Stimulated activated CD8-positive, alpha-beta memory T cell treated with anti-CD3 and anti-CD28 coated beads, Interleukin-15, amount 100 ng/mL, for 1 hour (primary cell): ENCODE data around the gene B4GALNT4.
"Not testable (repeated sequence)": the region's sequence is repeated elsewhere in the genome, so short reads cannot be mapped to it uniquely, and the experiment has no call there.

Experiments used
- DNase-seq: peaks from one replicate; pipeline ENCODE4 v3.0.0-alpha.2; 2020; ENCODE audit warnings: low read depth

B4GALNT4 gene

DNA sequence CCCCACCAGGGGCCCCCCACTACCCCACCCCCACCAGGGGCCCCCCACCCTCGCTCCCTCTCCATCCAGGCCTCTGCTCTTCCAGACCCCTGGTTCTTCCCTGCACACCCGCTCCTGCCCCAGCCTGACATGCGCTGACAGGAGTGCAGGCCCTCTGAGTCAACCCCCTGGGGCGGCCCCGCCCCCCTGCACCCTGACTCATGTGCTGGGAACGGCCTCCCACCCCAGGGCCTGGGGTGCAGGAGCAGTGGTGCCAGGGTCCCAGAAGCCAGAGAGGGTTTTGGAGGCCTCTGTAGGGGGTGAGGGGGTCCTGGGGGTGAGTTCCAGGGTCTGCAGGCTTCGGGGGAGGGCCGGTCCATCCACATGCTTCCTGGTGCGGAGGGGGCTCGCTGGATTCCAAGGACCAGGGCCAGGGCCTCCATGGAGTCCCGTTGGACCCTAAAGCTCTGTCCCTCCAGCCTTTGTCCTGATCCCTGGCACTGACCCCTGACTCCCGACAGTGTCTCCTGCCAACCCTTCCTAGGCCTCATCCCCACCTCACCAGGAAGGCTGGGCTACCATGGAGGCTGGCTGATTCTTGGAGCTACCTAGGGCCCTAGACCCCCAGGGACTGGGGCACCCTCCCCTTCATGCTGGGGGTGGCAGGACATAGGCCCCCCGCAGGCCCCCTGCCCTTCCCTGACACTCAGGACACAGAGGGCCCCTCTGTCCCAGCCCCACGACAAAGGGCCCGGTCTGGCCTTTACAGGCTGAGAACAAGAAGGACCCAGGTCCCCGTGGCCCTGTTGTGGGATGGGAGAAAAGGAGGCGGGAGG, 24.1 kb downstream of the B4GALNT4 start:
- no peak for DNase-seq

DNA sequence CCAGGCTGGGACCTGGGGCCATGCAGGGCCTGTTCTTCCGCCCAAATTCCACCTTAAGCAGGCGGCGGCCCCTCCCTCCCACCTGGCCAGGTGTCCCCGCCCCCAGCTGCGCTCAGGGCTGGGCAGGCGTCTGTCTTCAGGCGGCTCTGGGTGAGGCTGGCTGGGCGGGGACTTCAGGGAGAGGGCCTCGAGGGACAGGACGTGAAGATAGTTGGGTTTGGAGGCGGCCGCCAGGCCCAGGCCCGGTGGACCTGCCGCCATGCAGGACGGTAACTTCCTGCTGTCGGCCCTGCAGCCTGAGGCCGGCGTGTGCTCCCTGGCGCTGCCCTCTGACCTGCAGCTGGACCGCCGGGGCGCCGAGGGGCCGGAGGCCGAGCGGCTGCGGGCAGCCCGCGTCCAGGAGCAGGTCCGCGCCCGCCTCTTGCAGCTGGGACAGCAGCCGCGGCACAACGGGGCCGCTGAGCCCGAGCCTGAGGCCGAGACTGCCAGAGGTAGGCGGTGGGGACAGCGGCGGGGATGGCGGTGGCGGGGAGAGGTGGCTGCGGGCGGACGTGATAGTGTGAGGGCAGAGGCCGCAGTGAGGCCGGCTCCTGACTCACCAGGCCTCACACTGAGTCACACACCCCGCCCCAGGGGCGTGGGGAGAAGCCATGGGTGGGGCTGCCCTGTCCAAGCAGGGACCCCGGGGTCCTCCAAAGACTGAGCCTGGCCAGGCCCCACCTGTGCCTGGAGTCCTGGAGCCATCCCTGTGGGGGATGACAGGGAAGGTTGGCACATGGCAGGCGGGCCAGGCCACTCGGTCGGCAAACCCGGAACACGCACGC, 24.9 kb downstream of the B4GALNT4 start, which contains the start of gene PKP3:
TSS of gene PKP3 (plus strand) at position 176 of the 824 bp plus-strand sequence. CDS start at position 260, 84 bp downstream.
- DNase-seq = no peak

DNA sequence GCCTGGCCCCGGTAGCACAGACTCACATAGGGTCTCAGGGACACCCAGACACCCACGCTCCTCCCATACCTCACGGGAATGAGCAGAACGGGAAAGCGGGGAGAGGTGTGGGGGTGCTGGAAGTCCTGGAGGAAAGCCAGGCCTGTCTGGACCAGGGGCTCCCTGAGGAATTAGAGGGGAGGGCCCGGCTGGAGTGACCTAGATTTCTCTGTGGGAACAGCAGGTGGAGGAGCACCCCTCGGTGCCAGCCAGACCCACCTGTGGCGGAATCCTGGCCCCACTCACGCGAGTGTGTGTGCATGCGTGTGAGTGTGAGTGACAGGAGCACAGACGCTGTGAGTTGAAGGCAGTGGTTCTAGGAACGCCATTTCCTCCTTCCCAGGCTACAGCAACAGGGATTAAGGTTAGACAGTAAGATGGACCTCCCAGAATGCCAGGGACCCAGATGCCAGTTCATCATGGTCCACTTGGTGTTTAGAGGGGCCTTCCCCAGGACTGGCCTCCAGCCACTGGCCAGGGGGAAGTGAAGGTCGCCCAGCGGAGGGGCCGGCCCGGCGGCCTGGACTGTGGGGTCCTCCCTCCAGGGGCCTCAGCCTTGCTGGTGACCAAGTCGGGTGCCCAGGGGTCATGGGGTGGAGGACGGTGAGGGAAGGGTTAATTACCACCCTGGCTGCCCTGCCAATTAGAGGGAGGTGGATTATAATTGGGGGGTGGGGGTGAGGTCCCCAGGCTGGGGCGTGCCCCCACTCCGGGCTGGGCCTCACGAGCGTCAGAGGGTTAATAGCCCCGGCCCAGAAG, 25.8 kb downstream of the B4GALNT4 start:
- DNase-seq = no peak

DNA sequence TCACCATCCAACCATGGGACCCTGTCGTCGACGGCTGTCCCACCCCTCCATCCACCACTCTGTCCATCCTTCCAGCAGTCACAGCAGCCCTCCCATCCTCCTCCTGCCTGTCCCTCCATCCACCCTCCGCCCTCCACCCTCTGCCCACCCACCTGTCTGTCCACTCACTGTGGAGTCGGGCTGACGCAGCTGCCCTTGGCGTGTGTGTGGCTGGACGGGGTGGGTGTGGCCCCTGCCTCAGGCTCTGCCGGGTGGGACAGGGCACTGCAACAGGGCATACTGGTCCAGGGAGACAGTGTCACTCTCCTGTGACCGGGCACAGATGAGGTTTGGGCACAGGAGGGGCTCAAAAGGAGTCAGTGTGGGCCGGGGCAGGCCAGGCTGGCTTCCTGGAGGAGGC, 26.6 kb downstream of the B4GALNT4 start:
- no peak for DNase-seq

DNA sequence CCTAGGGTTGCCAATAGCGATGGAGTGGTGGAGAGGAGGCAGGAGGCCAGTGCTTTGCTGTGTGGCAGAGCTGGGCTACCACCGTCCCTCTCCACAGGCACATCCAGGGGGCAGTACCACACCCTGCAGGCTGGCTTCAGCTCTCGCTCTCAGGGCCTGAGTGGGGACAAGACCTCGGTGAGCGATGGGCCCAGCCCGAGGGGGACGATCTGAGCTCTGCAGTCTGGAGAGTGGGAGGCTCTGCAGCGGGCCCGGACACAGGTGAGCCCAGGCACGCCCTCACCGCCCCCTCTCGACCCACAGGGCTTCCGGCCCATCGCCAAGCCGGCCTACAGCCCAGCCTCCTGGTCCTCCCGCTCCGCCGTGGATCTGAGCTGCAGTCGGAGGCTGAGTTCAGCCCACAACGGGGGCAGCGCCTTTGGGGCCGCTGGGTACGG, 27.2 kb downstream of the B4GALNT4 start:
- DNase-seq = no peak

DNA sequence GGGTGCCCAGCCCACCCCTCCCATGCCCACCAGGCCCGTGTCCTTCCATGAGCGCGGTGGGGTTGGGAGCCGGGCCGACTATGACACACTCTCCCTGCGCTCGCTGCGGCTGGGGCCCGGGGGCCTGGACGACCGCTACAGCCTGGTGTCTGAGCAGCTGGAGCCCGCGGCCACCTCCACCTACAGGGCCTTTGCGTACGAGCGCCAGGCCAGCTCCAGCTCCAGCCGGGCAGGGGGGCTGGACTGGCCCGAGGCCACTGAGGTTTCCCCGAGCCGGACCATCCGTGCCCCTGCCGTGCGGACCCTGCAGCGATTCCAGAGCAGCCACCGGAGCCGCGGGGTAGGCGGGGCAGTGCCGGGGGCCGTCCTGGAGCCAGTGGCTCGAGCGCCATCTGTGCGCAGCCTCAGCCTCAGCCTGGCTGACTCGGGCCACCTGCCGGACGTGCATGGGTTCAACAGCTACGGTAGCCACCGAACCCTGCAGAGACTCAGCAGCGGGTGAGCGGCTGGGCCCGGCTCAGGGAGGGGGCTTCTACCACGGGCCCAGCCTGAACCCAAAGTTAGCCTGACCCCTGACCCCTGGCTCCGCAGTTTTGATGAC, 27.7 kb downstream of the B4GALNT4 start:
- no peak for DNase-seq

DNA sequence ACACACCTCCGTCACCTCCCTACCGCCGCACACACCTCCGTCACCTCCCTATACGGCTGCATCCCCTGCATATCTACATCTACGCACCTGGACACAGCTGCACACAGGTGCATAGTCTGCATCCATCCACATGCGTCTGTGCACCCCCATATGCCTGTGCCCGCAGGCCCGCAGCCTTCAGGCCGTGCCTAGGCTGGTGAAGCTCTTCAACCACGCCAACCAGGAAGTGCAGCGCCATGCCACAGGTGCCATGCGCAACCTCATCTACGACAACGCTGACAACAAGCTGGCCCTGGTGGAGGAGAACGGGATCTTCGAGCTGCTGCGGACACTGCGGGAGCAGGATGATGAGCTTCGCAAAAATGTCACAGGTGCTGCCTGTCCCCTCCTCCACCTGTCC, 29.5 kb downstream of the B4GALNT4 start:
- no peak for DNase-seq

DNA sequence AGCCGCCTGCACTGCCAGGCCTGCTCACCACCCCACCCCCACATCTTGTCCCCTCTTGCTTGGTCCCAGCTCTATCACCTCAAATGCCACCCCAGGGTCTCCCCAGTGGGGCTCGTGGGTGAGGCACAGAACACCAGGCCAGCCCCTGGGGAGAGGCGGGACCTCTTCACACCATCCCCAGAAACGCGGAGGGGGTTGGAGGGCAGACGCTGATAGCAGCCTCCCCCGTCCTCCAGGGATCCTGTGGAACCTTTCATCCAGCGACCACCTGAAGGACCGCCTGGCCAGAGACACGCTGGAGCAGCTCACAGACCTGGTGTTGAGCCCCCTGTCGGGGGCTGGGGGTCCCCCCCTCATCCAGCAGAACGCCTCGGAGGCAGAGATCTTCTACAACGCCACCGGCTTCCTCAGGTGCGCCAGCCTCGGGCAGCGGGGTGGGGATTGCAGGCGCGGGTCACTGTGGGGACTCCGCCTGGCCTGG, 30.5 kb downstream of the B4GALNT4 start:
- DNase-seq = no peak

DNA sequence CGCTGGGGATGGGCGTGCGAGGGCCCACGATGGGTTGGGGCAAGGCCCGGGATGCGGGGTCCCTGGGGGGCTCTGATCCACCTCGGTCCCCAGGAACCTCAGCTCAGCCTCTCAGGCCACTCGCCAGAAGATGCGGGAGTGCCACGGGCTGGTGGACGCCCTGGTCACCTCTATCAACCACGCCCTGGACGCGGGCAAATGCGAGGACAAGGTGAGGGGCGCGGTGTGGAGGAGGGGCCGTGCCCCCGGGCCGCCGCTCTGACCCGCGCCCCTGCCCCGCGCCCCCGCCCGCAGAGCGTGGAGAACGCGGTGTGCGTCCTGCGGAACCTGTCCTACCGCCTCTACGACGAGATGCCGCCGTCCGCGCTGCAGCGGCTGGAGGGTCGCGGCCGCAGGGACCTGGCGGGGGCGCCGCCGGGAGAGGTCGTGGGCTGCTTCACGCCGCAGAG, 31.0 kb downstream of the B4GALNT4 start:
- no peak for DNase-seq

DNA sequence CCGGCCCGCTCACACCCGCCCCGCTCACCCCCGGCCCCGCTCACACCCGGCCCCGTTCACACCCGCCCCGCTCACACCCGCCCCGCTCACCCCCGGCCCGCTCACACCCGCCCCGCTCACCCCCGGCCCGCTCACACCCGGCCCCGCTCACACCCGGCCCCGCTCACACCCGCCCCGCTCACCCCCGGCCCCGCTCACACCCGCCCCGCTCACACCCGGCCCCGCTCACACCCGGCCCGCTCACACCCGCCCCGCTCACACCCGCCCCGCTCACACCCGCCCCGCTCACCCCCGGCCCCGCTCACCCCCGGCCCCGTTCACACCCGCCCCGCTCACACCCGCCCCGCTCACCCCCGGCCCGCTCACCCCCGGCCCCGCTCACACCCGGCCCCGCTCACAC, 31.9 kb downstream of the B4GALNT4 start:
- not testable (repeated sequence) for DNase-seq

DNA sequence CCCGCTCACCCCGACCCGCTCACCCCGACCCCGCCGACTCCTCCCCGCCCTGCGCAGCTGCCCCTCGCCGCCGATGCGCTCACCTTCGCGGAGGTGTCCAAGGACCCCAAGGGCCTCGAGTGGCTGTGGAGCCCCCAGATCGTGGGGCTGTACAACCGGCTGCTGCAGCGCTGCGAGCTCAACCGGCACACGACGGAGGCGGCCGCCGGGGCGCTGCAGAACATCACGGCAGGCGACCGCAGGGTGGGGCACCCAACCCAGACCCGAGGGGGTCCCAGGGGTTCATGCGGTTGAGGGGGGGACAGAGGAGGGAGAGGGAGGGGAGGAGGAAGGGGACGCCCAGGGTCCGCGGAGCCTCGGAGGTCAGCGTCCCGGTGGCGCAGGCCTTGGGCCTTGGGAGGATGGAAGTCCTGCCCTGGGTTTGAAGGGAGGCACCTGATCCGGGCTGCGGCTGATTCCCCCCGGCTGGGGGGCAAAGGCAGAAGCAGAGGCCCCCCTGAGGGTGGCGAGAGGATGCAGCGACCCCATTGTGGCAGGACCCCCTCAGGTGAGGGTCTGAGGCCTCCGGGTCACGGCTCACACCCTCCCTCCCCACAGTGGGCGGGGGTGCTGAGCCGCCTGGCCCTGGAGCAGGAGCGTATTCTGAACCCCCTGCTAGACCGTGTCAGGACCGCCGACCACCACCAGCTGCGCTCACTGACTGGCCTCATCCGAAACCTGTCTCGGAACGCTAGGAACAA, 33.9 kb downstream of the B4GALNT4 start:
- no peak for DNase-seq

DNA sequence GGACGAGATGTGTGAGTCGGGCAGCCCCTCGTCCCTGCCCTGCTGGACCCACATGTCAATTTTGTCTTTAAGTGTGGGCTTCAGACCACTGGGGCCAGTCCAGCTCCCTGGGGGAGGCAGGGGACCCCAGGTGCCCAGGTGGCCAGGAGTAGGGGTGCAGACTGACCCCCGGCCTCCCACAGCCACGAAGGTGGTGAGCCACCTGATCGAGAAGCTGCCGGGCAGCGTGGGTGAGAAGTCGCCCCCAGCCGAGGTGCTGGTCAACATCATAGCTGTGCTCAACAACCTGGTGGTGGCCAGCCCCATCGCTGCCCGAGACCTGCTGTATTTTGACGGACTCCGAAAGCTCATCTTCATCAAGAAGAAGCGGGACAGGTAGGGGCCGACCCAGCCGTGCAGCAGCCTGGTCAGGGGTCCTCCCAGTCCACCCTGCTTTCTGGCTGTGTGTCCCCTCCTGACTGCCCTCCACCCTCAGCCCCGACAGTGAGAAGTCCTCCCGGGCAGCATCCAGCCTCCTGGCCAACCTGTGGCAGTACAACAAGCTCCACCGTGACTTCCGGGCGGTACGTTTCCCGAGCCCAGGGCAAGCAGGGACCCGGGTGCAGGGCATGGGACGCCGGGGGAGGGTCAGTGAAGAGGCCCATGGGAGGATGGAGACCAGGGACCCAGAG, 34.6 kb downstream of the B4GALNT4 start:
- DNase-seq = no peak

DNA sequence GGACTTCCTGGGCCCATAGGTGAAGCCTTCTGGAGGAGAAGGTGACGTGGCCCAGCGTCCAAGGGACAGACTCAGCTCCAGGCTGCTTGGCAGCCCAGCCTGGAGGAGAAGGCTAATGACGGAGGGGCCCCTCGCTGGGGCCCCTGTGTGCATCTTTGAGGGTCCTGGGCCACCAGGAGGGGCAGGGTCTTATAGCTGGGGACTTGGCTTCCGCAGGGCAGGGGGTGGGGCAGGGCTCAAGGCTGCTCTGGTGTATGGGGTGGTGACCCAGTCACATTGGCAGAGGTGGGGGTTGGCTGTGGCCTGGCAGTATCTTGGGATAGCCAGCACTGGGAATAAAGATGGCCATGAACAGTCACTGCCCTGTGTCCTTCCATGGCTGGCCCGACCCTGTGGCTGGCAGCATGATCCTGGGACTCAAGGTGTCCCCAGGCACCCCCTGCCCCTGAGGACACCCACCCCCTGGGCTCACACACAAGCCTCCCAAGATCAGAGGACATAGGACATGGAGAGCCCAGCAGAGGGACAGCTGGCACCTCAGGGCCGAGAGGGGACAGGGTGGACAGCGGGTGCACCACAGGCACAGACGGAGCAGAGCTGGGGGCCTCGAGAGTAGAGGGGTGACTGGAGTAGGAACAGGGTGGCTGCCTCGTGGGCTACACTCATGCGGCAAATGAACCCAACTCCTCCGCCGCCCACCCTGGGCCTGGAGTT, 35.4 kb downstream of the B4GALNT4 start:
- no peak for DNase-seq

DNA sequence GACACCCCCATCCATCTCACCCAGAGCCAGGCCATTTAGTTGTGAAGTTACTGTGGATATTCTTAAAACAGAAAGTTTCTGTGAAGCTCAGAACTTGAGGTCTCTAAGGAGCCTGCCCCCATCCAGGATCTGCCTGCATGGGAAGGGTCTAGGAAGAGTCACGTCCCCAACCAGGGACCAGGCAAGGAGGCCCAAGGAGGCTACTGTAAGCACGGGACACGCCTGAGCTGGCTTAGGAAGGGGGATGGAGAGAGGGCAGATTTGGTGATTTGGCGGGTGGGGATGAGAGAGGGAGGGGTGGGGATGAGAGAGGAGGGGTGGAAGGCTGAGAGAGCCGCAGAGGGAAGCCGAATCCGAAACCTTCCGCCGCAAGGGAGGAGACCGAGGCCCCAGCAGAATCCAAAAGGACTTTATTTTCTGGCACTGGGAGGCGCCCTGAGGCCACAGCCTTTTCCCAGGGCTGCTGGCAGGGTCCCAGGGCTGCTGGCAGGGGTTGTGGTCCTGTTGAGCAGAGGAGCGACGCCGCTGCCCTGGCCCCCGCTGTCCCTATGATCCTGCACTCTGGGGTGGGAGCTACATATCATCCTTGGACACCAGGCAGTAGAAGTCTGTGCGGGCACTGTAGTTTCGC, 36.1 kb downstream of the B4GALNT4 start:
- no peak for DNase-seq

DNA sequence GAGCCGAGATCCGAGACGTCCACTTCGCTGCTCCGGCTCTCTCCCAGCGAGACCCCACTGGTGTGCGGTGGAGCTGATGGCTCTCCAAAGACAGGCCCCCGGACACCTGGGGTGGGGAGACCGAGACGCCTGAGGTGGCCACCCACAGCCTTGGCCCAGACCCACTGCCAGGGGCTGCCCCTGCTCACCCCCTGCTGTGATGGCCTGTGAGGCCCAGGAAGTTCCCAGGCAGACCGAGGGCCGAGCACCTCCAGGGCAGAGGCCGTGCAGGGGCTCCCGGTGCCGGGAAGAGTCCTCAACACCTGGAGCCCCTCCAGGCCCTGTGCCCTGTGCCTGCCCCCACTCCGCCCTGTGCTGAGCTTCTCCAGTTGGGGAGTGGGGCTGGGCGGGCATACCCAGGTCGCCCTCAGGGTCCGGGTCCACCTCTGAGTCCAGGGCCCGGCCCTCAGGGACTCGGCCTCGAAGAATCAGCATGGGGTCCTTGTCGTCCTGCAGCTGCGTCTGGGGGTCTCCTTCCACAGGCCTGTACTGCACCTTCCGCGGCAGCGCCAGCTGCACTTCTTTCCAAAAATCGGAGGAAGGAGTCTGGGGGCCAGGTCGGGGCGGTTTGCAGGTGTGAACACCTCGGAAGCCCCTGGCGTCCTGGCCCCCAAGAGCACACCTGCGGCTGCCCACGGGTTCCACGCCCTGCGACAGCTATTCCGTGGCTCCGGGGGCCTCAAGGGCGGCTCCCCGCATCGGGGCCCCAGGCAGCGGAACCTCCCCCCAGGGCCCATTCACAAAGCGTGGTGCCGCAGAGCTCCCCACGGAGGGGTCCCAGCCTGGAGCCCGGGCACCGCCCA, 36.9 kb downstream of the B4GALNT4 start:
- DNase-seq = no peak

DNA sequence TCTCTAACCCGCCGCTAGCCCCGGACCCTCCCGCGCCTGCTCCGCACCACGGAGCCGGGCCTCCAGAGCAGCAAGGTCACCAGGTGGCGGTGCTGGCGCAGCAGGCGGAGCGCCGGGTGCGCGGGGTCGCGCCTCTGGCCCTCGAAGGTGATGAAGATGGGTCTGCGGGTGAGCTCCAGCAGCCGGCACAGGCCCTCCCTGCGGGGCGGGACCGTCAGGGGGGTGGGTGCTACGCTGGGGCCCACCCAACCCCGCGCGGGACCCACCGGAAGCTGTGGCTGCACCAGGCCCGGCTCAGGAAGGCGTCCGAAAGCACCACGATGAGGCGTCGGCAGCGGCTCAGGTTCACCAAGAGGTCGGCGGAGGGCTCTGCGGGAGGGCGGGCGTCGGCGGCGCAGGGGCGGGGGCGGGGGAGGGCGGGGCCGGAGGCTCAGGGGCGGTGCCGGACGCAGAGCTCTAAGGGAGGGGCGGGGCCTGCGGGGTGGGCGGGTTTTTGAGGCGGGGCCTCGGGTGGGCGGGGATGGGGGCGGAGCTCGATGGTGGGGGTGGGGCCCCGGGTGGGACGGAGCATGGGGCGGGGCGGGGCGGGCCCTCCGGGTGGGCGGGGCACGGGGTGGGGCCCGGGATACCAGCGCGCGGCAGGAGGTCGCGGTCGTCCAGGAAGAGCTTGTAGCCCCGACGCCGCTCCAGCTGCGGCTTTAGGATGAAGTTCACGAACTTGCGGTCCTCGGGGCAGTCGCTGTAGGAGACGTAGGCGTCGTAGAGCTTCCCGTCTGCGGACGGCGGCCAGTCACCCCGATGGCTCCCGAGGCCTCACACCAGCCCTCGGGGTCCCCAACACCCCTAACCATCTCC, 37.7 kb downstream of the B4GALNT4 start:
- DNase-seq = peak; percentile 75

DNA sequence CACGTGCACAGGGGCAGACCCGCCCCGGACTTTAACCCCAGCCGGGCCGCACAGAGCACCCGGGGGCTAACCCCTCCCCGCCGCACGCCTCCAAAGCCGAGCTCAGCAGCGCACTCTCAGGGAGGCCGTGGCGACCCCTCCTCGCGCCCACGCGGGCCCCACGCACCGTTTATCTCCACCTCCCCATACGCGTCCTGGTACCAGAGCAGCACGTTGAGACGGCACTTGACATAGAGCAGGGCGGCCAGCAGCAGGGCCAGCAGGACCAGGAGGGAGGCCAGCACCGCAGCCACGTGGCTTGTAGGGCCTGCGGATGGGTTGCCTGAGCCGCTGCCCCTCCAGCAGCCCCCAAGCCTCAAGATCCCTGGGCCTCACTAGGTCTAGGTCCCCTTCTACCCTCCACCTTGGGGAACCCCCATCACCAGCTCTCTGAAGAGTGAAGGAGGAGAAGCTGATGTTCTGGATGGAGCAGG, 38.4 kb downstream of the B4GALNT4 start:
- no peak for DNase-seq
